PFSK-1 (cell line): ENCODE data around the gene ZC3H7A.

Source experiments
- POLR2AphosphoS5 ChIP-seq: IDR thresholded peaks from 2 replicates; pipeline ENCODE4 v1.6.1; 2012; ENCODE audit warnings: low read depth, mild to moderate bottlenecking, control low read depth, low read length, moderate library complexity
- REST ChIP-seq, 2 experiments: IDR thresholded peaks; 2 replicates each; pipeline versions ENCODE4 v1.6.1 to v1.8.0; 2011 to 2012; ENCODE audit warnings: low read depth in 2 of 2, low read length in 2 of 2, control low read depth in 1 of 2, inconsistent platforms in 1 of 2, mild to moderate bottlenecking in 1 of 2, moderate library complexity in 1 of 2; ENCODE audit not compliant: insufficient read depth in 1 of 2
- SIN3A ChIP-seq: IDR thresholded peaks from 2 replicates; pipeline ENCODE4 v1.6.1; 2012; ENCODE audit warnings: mild to moderate bottlenecking, low read length, moderate library complexity, borderline replicate concordance; ENCODE audit not compliant: insufficient read depth
- TAF1 ChIP-seq: IDR thresholded peaks from 2 replicates; pipeline ENCODE4 v1.6.1; 2012; ENCODE audit warnings: low read length, control low read depth, borderline replicate concordance; ENCODE audit not compliant: insufficient read depth

- no peak for TF ChIP-seq TAF1
- TF ChIP-seq REST (IDR thresholded peaks at IDR 0.05; ENCODE audit: insufficient read depth in 1 of 2, low read depth in 2 of 2, low read length in 2 of 2), result no peak
- TF ChIP-seq SIN3A, result no peak
- TF ChIP-seq POLR2AphosphoS5, result no peak
Measured at GRCh38 chr16:11706180-11706742, 90.8 kb downstream of the ZC3H7A start.
